Stimulated activated CD8-positive, alpha-beta memory T cell treated with anti-CD3 and anti-CD28 coated beads, Interleukin-7, amount 100 ng/mL, for 24 hours (primary cell): ENCODE results near the gene SERPINA9.
A peak's percentile ranks its signal among the peaks of the same experiment; 100 is the strongest.
"Not testable (repeated sequence)": the region's sequence is repeated elsewhere in the genome, so short reads cannot be mapped to it uniquely, and the experiment has no call there.

Source experiments
- DNase-seq: peaks from one replicate; pipeline ENCODE4 v3.0.0-alpha.2; 2020; ENCODE audit warnings: low read depth

SERPINA9 gene

DNA sequence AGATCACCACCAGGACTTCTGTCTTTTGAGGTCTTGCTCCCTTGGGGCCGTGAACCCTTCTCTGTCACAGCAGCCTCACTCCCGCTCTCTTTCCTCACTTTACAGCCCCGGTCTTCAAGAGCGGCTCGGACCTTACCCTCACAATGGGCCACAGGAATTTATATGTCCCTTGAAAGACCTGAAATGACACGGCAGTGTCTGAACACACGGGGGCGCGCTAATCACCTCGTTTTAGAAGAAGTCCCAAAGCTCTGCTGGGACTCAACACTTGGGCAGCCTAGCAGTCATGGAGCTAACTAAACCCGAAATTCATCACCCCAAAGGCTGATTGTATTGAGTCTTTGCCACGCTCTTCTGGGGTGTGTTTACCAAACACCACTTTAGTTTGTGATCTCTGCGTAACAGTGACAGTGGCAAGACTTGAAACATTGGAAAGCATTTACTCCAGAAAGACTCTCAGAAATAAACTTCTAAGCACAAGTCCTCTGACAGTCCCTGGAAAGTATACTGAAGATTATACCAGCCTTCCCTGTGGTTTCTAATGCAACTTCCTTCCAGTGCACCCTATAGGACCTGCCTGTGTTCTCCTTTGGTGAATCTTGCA is 52.4 kb downstream of the SERPINA9 start:
- DNase-seq, result peak; percentile 30

DNA sequence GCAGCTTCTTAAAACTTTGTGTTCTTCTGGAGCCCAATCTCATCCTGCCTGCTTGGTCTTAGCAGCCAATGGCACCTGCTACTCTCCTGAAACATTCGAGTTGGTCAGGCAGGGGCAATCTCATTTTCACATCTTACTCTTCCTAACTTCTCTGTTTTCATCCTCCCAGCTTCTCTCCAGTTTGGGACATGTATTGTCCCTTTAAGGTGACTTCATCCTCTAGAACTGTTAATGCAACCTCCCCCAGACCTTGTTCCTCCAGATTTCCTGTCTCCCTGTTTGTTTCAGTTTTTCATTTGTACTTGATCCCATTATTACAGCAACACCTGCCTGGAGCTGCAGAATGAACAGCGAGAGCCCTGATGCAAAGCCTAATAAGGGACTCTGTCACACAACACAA is 54.7 kb downstream of the SERPINA9 start:
- no peak for DNase-seq

DNA sequence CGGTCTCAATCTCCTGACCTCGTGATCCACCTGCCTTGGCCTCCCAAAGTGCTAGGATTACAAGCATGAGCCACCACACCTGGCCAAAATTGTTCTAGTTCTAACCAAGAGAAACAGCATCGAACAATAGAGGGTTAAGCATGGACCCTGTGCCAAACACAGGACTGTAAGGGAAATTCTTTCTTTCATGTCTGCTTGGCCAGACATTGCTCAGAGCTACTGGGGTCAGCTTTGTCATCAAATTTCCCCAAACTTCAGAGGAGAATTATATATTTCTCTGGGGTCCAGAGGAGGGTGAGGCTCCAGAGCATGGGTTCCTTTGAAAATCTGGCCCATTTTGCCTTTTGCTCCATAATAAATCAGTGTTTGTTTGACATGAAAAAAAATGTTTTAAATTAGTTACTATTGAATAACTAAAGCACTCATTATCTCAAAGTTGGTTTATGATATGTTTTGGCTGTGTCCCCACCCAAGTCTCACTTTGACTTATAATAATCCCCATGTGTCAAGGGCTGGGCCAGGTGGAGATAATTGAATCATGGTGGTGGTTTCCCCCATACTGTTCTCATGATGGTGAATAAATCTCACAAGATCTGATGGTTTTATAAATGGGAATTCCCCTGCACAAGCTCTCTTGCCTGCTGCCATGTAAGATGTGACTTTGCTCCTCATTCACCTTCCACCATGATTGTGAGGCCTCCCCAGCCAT is 58.3 kb downstream of the SERPINA9 start:
- DNase-seq, result not testable (repeated sequence)
